HG02970 (cell line): ENCODE results near the gene FARS2.

Experiments used
- ATAC-seq: cut with Tn5 transposase; IDR thresholded peaks from one replicate; pipeline ENCODE4 v1.9.1; 2021; ENCODE audit warnings: mild to moderate bottlenecking, moderate library complexity, moderate number of reproducible peaks; ENCODE audit not compliant: unreplicated experiment, low FRiP score

FARS2 gene

DNA sequence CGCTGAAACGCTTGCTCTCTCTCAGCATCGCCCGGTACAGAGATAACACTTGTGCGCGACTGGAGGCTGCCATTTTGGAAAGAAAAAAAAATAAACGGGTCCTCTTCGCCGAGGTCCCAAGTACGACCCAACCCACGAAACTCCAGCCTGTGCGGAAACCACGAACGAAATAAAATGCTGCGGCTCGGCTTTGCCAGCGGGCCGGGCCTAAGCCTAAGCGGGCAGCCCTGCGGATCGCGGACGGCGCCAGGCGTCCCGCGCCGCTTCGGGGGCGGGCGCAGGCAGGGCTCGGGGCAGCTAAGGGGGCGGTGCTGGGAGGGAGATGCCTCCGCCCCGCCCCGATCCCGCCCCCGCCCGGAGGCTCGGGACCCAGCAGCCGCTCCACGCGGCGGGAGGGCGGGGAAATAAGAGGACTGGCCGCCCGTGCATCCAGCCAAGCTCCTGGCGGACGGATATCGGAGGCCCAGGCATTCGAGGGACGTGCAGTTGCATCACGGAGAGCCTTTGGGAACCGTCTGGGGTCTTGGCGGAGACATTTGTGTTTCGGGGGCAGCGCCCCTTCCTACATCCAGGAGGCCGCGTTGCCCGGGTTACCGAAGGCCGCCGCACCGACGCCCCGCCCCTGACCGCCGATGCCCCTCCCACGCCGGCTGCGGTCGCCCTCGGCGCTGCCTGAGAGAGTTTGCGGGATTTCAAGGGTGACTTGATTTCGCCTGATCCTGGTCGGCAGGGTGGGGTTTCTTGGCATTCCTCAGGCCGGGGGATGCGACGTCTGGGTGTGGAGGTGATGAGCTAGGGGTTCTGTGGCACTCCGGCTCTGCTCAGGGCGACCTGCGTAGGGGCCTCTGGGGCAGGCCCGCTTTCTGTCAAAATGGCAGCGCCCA, at the start of gene FARS2, which contains the start of gene LYRM4:
TSS of gene FARS2 (plus strand) at position 853 of the 884 bp plus-strand sequence.
TSS of gene LYRM4 (minus strand) at position 290 of the 884 bp plus-strand sequence. CDS start at position 73, 217 bp downstream.
- ATAC-seq: peak; percentile 87

DNA sequence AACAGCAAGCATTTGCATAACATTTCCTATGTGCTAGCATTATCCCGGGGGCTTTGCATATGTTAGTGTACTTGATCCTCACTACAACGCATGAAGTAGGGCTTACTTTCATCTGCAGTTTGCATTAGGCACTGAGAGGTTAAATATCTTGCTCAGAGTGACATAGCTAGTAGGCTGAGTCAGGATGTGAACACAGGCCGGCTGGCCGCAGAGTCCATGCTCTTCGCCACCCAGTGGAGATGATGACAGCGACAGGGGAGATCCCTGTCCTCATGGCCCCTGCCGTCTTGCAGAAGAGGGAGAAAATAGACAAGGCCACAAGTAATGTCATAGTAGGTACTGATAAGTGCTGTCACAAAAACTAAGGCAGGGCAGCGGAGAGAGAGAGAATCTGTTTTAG, 47.5 kb upstream of the FARS2 start:
- no peak for ATAC-seq

GRCh38 chr6:5214570-5215052, 46.7 kb upstream of the FARS2 start:
- ATAC-seq: no peak

GRCh38 chr6:5215159-5215558, 46.2 kb upstream of the FARS2 start:
- no peak for ATAC-seq

DNA sequence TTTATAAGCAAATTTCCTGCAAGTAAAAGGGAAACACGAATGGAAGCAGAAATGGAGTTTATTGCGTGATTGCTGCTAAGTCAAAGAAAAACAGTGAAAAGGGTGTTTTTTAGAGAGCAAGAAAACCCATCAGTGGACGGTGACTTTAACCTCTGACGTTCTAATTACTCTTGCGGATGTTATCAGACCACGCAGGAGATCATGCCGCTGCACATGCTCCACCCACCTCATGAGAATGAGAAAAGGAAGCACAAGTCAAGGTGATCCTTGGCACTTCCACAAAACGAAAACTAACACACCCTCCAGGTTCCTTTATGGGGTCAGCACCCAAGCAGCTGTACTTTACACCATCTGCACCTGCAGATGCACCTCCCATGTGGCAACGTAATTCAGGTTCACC, 45.5 kb upstream of the FARS2 start:
- ATAC-seq: no peak

DNA sequence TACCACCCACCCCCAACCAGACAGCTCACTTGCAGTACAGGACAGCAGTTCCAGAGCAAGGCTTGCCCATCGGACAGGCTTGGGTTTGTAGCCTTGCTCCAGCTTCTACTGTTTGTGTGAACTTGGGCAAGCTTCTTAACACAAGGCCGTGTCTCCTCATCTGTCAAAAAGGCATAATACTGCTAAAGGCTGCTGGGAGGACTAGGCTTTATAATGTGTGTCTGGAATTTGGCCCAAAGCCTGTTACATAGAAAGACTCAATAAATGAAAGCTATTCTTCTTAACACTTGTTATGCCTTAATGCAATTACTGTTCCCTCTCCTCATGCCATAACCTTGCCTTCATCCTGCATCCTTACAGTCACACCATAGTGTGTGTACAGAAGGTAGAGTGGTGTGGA, 44.0 kb upstream of the FARS2 start:
- ATAC-seq: no peak

- ATAC-seq: no peak
Measured at GRCh38 chr6:5219011-5219691, 42.2 kb upstream of the FARS2 start.

DNA sequence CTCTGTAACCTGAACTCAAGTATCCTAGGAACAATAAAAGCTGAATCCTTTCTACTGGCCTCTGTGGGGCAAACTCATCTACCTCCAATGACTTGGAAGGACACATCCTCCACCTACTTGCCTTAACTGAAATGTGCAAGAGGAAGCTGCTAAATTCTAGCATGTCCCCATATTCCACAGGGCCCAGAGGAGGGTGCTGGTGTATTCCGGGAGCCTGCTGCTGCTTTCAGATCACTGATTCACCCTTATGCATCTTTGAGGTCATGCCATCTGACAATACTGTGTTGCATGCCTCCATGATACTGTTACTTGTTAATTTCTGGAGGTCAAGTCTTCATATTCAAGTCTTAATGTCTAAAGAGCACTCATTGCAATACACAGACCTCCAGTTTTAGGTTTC, 40.9 kb upstream of the FARS2 start:
- no peak for ATAC-seq

- ATAC-seq: no peak
Measured at GRCh38 chr6:5223309-5223708, 38.0 kb upstream of the FARS2 start.

DNA sequence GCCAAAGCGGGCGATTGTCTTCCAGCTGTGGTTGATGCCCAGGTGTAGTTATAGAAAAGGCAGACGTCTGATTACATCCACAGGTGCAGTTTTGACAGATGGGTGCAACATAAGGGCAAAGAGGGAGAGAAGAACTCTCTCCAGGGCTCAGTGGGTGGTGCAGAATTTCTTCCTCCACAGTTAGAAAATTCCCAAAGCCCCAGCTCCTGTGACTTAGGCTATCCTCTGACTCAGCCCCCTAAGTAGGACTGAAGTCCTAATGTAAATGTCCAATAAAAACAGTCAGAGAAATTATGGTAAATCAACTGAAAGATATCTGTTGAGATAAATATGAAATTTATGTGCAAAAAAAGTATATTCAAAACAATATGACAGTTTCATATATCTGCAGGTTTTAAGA, 32.0 kb upstream of the FARS2 start:
- ATAC-seq: no peak

DNA sequence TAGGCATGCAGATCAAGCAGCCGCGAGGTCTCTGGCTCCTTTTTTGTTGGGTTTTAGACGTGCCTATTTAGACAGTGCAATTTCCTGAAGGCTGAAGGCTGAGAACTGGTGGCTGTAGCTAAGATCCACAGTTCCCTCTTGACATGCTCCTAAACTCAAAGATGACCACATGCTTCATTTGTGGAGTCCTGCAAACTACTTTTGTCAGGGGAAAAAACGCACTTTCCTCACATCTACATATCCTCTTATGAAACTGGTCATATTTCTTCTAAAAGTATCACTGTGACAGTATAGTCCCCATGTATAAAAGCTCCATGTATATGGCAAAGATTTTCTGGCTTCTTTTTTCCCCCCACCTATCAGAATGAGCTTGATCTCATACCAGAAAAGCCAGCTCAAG, 31.2 kb upstream of the FARS2 start:
- ATAC-seq: no peak

DNA sequence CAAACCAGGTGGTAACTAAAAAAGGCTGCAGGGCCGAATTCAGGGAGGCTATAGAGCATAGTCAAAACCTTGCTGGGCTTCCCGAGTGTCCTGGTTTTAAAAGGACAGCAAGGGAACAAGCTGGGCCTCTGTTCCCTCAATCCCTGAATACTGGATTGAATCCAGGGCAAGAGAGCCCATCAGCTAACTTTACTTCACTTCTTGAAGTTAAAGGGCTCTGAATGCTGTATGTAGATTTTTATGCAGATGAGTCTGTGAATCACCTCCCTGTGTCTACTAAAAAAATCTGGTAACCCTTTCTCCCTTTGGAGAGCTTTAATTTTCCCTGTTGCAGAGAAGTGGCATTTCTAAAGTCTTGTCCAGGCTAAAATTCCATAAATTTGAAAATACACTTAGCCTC, 30.0 kb upstream of the FARS2 start:
- no peak for ATAC-seq

GRCh38 chr6:5234874-5235273, 26.4 kb upstream of the FARS2 start:
- ATAC-seq: no peak

DNA sequence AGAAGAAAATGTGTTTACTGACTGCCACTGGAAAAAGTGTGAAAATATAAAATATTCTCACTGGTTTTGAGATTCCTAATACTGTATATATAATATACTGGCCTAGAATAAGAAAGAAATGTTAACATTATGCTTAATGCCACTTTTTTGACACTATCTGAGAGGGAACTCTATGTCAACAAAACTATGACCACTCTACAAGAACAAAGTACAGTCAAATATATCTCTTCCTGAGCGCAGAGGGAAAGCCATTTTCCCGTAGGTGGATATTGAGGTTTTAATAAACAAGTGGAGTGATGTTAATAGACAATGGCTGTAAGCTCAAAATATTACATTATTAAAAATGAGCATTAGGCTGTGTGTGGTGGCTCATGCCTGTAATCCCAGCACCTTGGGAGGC, 25.5 kb upstream of the FARS2 start:
- ATAC-seq: no peak

DNA sequence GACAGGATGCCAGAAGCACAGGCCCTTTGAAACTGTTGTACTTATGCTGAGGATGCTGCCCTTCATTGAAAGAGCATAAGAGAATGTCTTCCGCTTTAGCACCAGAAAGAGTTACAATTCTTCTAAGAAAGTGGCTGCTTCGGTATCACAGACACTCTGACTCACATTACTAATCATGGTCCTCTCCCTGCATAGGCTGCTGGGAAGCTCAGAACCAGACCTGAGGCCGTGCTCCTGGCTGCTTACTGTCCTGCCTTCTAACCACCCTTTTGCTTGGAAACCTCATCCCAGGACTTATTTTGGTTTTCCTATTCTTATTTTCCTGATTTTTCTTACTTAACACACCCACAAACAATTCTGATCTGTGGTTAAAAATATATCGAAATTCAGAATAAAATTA, 23.5 kb upstream of the FARS2 start:
- no peak for ATAC-seq

DNA sequence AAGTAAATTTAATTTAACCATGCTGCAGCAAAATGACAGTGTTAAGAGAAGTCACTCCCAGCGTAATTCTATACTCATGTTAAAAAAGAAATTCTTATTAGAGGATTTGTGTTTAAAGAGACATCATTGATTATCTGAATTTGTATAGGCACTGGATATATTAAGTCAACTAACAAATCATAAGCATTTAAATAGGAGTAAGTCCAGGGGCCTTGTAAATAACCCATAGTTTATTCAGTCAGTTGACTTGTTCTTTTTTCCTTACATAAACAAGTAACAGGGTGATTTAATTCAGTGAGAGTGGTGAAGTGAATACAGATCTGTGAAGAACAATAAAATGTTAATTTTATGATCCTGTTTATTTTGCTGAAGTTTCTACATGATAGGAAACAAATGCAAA, 23.0 kb upstream of the FARS2 start:
- ATAC-seq: no peak

DNA sequence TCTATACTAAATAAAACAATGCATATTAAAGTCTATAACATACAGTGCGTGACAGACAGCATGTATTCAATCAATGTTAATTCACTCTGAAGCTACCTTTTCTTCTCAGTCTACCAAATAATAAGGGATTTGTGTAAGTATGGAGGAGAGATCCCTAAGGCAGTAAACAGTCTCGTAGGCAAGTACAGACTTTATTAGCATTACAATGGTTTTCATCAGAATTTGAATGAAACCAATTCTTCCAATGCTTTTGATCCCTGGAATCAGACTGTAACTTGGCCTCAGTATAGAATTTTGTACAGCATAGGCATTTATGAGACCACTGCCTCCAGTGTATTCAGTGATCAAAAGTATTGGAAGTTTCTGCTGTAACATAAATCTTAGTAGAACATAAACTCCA, 20.1 kb upstream of the FARS2 start:
- no peak for ATAC-seq

DNA sequence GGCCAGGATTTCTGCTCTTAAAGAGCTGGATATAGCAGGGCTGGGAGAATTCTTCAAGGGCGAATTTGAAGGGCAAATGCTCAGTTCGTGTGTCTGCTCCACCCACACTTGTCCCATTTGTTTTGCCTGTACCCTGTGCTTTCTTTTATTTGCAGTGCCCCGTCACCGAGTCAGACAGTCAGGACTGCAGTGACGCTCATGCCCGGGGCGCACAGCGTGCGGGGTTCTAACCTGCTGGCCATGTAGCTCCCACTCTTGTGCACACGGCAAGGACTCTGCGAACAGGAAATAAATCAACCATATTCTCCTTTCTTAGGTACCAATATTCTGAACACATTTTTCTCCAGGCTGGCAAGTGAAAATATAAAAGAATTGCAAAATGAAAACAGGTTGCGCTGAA, 18.2 kb upstream of the FARS2 start:
- no peak for ATAC-seq

DNA sequence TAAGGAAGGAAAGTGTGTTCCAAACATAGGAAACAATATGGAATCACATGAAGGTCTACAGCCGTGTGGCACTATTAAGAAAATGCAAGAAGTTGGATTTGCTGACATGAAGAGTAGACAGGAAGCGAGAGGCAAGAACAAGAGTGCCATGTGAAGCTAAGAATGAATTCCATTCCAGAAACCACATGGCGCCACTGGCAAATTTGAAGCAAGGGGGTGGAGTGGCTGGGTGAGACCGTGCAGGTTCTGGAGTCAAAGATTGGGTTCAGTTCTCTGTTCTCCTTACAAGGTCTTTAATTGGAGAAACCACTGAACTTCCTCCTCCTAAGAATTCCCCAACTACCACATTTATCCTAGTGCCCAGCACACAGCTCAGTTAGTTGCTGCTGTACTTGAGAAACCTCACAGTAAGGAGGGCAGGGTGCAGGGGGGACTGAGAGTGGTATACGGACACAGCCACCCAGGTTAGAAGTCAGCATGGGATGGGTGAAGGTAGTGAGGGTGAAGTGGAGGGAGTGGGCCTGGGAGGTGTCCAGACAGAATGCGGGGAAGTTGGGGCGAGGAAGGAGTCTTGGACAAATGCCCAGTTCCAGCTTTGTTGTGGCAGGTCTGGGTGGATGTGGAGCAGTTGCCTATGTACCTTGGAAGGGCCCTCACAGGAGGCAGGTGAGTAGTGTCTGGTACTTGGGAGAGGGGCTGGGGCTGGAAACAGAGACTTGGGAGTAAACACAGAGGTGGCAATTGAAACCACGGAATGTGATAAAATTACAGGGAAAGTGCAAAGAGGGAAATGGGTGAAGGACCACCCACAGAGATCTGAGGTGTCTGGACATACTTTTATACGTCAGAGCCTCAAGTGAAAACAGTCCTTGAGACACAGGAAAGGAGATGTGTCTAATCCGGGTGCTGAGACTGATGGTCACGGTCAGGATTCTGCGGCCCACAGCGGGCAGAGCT, 14.9 kb upstream of the FARS2 start:
- ATAC-seq: no peak

DNA sequence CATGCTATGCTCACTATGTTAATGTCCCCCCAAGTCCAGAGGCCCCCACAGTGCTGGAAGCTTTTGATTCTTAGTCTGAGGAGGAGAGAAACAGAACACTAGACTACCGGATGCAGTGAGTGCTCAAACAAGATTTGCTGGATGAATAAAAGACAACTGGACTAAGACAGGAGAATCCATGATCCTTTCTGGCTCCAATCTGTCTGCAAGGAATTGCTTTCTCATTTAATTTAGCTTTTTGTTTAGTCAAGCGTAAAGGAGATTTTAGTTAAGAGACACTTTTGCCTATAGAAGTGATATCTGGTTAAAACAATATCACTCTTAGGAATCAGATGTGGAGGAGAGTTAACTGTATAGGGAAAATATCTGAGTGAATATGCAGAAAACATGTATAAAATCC, 14.1 kb upstream of the FARS2 start:
- ATAC-seq: no peak
